A549 (cell line): ENCODE results near the gene CHIA.

Experiments
- JUN ChIP-seq, 2 experiments: fragments of >200 bp; sonication (Bioruptor Twin); formaldehyde crosslinking; IDR thresholded peaks; 2 replicates in 1 of 2; 3 replicates in 1 of 2; pipeline ENCODE4 v1.6.1; 2016 to 2017
- MAFK ChIP-seq: fragments of 450-650 bp; IDR thresholded peaks from 2 replicates; pipeline ENCODE4 v1.6.1; 2014; ENCODE audit not compliant: partially characterized antibody
- NR3C1 ChIP-seq: fragments of >200 bp; sonication (Bioruptor Twin); formaldehyde crosslinking; IDR thresholded peaks from 3 replicates; pipeline ENCODE4 v1.6.1; 2017
- POLR2A ChIP-seq: IDR thresholded peaks from 2 replicates; pipeline ENCODE4 v1.6.1; 2012; ENCODE audit warnings: mild to moderate bottlenecking, low read length
- POLR2AphosphoS2 ChIP-seq: conservative IDR thresholded peaks from 2 replicates; pipeline ENCODE4 v1.6.1; 2012; ENCODE audit warnings: low read length, improper control_type of control experiment, inconsistent platforms
- RNF2 ChIP-seq: fragments of 200-600 bp; sonication (generic); IDR thresholded peaks from 2 replicates; pipeline ENCODE4 v1.6.1; 2016; ENCODE audit warnings: low read depth, mild to moderate bottlenecking, antibody characterized with exemption, moderate library complexity, borderline replicate concordance
- SMC3 ChIP-seq: fragments of >200 bp; sonication (Bioruptor Twin); formaldehyde crosslinking; IDR thresholded peaks from 3 replicates; pipeline ENCODE4 v1.6.1; 2018; ENCODE audit warnings: inconsistent platforms
- TF ChIP-seq, protein P1 (sequence below): fragments of >200 bp; sonication (Bioruptor Twin); formaldehyde crosslinking; IDR thresholded peaks from 3 replicates; pipeline ENCODE4 v1.5.1; 2016
- TF ChIP-seq, protein P2 (sequence below): IDR thresholded peaks from 2 replicates; pipeline ENCODE4 v1.6.1; 2012
- TF ChIP-seq, protein P3 (sequence below): fragments of 200-600 bp; sonication (generic); IDR thresholded peaks from 2 replicates; pipeline ENCODE4 v1.6.1; 2016; ENCODE audit warnings: antibody characterized with exemption, mild to moderate bottlenecking, moderate library complexity
- TF ChIP-seq, protein P4 (sequence below): IDR thresholded peaks from 2 replicates; pipeline ENCODE4 v1.6.1; 2012
- TF ChIP-seq, protein P5 (sequence below): fragments of 450-650 bp; IDR thresholded peaks from 2 replicates; pipeline ENCODE4 v1.6.1; 2014; ENCODE audit warnings: antibody characterized with exemption
- TF ChIP-seq, protein P6 (sequence below): fragments of 150-350 bp; IDR thresholded peaks from 2 replicates; pipeline ENCODE4 v1.6.1; 2014; ENCODE audit warnings: low read depth, mild to moderate bottlenecking, low read length

DNA sequence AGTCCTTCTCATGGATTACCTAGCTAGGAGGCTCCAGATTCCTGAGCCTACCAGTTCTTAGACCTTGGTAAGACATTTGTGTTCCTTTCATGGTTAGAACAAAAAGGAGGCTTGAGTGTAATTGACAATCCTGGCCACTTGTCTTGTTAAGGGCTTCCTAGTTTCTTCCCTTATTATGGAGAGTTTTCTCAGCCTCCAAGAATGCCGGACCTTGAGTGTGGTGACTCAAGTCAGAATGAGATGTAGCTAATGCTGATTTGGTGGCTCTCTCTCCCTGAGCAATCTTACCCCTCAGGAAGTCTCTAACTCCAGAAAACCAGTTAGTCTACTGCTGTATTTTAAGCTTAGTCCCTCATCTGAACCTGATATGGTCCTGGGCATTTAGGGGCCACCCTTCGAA lies 48.9 kb upstream of the CHIA start:
- TF ChIP-seq, protein P1, sequence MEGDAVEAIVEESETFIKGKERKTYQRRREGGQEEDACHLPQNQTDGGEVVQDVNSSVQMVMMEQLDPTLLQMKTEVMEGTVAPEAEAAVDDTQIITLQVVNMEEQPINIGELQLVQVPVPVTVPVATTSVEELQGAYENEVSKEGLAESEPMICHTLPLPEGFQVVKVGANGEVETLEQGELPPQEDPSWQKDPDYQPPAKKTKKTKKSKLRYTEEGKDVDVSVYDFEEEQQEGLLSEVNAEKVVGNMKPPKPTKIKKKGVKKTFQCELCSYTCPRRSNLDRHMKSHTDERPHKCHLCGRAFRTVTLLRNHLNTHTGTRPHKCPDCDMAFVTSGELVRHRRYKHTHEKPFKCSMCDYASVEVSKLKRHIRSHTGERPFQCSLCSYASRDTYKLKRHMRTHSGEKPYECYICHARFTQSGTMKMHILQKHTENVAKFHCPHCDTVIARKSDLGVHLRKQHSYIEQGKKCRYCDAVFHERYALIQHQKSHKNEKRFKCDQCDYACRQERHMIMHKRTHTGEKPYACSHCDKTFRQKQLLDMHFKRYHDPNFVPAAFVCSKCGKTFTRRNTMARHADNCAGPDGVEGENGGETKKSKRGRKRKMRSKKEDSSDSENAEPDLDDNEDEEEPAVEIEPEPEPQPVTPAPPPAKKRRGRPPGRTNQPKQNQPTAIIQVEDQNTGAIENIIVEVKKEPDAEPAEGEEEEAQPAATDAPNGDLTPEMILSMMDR = no peak
- TF ChIP-seq, protein P2, sequence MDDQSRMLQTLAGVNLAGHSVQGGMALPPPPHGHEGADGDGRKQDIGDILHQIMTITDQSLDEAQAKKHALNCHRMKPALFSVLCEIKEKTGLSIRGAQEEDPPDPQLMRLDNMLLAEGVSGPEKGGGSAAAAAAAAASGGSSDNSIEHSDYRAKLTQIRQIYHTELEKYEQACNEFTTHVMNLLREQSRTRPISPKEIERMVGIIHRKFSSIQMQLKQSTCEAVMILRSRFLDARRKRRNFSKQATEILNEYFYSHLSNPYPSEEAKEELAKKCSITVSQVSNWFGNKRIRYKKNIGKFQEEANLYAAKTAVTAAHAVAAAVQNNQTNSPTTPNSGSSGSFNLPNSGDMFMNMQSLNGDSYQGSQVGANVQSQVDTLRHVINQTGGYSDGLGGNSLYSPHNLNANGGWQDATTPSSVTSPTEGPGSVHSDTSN = no peak
- TF ChIP-seq MAFK (no peak), NR3C1 (no peak), SMC3 (no peak), POLR2A (no peak), JUN (IDR thresholded peaks at IDR 0.05) (no peak), POLR2AphosphoS2 (no peak), RNF2 (no peak)
- TF ChIP-seq, protein P3, sequence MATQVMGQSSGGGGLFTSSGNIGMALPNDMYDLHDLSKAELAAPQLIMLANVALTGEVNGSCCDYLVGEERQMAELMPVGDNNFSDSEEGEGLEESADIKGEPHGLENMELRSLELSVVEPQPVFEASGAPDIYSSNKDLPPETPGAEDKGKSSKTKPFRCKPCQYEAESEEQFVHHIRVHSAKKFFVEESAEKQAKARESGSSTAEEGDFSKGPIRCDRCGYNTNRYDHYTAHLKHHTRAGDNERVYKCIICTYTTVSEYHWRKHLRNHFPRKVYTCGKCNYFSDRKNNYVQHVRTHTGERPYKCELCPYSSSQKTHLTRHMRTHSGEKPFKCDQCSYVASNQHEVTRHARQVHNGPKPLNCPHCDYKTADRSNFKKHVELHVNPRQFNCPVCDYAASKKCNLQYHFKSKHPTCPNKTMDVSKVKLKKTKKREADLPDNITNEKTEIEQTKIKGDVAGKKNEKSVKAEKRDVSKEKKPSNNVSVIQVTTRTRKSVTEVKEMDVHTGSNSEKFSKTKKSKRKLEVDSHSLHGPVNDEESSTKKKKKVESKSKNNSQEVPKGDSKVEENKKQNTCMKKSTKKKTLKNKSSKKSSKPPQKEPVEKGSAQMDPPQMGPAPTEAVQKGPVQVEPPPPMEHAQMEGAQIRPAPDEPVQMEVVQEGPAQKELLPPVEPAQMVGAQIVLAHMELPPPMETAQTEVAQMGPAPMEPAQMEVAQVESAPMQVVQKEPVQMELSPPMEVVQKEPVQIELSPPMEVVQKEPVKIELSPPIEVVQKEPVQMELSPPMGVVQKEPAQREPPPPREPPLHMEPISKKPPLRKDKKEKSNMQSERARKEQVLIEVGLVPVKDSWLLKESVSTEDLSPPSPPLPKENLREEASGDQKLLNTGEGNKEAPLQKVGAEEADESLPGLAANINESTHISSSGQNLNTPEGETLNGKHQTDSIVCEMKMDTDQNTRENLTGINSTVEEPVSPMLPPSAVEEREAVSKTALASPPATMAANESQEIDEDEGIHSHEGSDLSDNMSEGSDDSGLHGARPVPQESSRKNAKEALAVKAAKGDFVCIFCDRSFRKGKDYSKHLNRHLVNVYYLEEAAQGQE = no peak
- TF ChIP-seq, protein P4, sequence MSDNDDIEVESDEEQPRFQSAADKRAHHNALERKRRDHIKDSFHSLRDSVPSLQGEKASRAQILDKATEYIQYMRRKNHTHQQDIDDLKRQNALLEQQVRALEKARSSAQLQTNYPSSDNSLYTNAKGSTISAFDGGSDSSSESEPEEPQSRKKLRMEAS = no peak
- TF ChIP-seq, protein P5, sequence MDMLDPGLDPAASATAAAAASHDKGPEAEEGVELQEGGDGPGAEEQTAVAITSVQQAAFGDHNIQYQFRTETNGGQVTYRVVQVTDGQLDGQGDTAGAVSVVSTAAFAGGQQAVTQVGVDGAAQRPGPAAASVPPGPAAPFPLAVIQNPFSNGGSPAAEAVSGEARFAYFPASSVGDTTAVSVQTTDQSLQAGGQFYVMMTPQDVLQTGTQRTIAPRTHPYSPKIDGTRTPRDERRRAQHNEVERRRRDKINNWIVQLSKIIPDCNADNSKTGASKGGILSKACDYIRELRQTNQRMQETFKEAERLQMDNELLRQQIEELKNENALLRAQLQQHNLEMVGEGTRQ = no peak
- TF ChIP-seq, protein P6, sequence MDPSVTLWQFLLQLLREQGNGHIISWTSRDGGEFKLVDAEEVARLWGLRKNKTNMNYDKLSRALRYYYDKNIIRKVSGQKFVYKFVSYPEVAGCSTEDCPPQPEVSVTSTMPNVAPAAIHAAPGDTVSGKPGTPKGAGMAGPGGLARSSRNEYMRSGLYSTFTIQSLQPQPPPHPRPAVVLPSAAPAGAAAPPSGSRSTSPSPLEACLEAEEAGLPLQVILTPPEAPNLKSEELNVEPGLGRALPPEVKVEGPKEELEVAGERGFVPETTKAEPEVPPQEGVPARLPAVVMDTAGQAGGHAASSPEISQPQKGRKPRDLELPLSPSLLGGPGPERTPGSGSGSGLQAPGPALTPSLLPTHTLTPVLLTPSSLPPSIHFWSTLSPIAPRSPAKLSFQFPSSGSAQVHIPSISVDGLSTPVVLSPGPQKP = no peak
